ENCODE measurements around the gene PCDHB13. TPM values are rescaled to one million over a fixed set of nuclear protein-coding genes. Genes with fewer than 3 reads are reported as not detected.
"Not testable (repeated sequence)": the region's sequence is repeated elsewhere in the genome, so short reads cannot be mapped to it uniquely, and the experiment has no call there.

PCDHB13 gene
- total RNA-seq, 4 donors from 2014 or later: 3.3 to 9.0 (median 5.0) TPM

DNA sequence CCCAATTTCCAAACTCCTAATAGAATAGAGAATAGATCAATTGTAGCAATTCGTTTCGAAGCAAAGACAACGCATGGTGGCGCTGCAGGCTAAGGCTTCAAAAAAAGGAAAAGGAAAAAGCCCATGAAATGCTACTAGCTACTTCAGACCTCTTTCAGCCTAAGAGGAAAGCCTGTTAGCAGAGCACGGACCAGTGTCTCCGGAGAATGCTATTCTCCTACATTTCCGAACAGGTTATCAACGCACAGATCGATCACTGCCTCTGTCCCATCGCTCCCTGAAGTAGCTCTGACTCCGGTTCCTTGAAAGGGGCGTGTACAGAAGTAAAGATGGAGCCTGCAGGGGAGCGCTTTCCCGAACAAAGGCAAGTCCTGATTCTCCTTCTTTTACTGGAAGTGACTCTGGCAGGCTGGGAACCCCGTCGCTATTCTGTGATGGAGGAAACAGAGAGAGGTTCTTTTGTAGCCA, 31.6 kb downstream of the PCDHB13 start, which contains the start of gene PCDHB15:
Gene PCDHB15, plus strand, starts transcription at position 146 of the 468 bp plus-strand sequence. Its CDS starts 184 bp downstream, at position 330.
- intact Hi-C loops (cut with DNase I; ENCODE audit: low total_unique reads): no loop called here
- TF ChIP-seq, protein P1, sequence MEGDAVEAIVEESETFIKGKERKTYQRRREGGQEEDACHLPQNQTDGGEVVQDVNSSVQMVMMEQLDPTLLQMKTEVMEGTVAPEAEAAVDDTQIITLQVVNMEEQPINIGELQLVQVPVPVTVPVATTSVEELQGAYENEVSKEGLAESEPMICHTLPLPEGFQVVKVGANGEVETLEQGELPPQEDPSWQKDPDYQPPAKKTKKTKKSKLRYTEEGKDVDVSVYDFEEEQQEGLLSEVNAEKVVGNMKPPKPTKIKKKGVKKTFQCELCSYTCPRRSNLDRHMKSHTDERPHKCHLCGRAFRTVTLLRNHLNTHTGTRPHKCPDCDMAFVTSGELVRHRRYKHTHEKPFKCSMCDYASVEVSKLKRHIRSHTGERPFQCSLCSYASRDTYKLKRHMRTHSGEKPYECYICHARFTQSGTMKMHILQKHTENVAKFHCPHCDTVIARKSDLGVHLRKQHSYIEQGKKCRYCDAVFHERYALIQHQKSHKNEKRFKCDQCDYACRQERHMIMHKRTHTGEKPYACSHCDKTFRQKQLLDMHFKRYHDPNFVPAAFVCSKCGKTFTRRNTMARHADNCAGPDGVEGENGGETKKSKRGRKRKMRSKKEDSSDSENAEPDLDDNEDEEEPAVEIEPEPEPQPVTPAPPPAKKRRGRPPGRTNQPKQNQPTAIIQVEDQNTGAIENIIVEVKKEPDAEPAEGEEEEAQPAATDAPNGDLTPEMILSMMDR (IDR thresholded peaks at IDR 0.05): no peak
- TF ChIP-seq POLR2A (IDR thresholded peaks at IDR 0.05): no peak
- DNase-seq (ENCODE audit: low spot score in 2 of 2): no peak
- H3K4me3 ChIP-seq (ENCODE audit: low read depth, poor library complexity, severe bottlenecking): no peak within 1 kb of the TSS
- 10% methylated on average over 12 to 16 of the region's 16 CpGs for WGBS, 2 donors

DNA sequence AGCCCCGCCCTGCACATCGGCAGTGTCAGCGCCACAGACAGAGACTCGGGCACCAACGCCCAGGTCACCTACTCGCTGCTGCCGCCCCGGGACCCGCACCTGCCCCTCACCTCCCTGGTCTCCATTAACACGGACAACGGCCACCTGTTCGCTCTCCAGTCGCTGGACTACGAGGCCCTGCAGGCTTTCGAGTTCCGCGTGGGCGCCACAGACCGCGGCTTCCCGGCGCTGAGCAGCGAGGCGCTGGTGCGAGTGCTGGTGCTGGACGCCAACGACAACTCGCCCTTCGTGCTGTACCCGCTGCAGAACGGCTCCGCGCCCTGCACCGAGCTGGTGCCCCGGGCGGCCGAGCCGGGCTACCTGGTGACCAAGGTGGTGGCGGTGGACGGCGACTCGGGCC, 33.3 kb downstream of the PCDHB13 start:
- intact Hi-C loops (cut with DNase I; ENCODE audit: low total_unique reads); H3K4me3 ChIP-seq (ENCODE audit: low read depth, poor library complexity, severe bottlenecking); DNase-seq (ENCODE audit: low spot score in 2 of 2): not testable (repeated sequence)
- WGBS, 2 donors: 43 to 54% methylated on average over 17 to 30 of the region's 42 CpGs

- 40 to 53% methylated on average over 26 to 27 of the region's 34 CpGs for WGBS, 2 donors
- H3K4me3 ChIP-seq (ENCODE audit: low read depth, poor library complexity, severe bottlenecking); intact Hi-C loops (cut with DNase I; ENCODE audit: low total_unique reads); DNase-seq (ENCODE audit: low spot score in 2 of 2): not testable (repeated sequence)
Observed at GRCh38 chr5:141247434-141247833, 33.7 kb downstream of the PCDHB13 start.

GRCh38 chr5:141250576-141250975, 36.9 kb downstream of the PCDHB13 start:
- intact Hi-C loops (cut with DNase I; ENCODE audit: low total_unique reads): no loop called here
- TF ChIP-seq POLR2A (IDR thresholded peaks at IDR 0.05): no peak
- TF ChIP-seq, protein P1 (IDR thresholded peaks at IDR 0.05): no peak

DNA sequence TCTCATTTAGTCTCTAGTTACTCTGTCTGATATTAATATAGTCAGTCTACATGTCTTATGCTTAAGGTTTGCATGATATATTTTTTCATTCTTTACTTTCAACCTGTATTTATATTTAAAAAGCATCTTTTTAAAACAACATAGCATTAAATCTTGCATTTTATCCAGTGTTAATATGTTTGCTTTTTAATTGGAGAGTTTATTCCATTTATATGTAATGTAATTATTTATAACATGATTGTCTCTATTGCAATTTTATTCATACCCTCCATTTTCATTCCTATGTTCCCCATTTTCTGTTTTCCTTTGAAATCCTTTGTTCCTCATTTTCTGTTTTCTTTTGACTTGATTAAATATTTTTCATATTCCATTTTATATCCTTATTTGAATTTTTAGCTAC, 44.7 kb downstream of the PCDHB13 start:
- intact Hi-C loops (cut with DNase I; ENCODE audit: low total_unique reads): no loop called here
- no peak for TF ChIP-seq POLR2A (IDR thresholded peaks at IDR 0.05)
- TF ChIP-seq, protein P1 (IDR thresholded peaks at IDR 0.05): no peak
- no peak overlapping the region for H3K4me3 ChIP-seq (ENCODE audit: low read depth, poor library complexity, severe bottlenecking)
- DNase-seq (ENCODE audit: low spot score in 2 of 2): no peak

More at GRCh38 chr5:141250576-141250975, 36.9 kb downstream of the PCDHB13 start:
- DNase-seq (ENCODE audit: low spot score in 2 of 2): no peak
- no peak overlapping the region for H3K4me3 ChIP-seq (ENCODE audit: low read depth, poor library complexity, severe bottlenecking)

DNA sequence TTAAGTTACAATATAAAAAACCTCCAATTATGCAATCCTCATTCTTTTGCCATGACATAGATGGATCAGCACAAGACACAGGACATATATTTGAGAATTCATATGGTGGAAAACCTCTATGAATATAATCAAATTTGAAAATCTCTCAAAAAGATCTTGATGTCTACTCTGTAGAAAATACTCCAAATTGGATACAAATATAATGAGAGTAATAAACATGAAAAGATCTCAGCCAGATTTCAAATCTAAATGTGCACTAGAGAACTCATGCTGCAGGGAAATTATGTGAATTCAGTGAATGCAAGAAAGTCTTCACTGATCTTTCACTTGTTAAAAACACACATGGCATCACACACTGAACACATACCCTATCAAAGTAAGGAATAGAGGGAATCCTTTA, 45.2 kb downstream of the PCDHB13 start:
- no peak overlapping the region for H3K4me3 ChIP-seq (ENCODE audit: low read depth, poor library complexity, severe bottlenecking)
- DNase-seq (ENCODE audit: low spot score in 2 of 2): no peak
- intact Hi-C loops (cut with DNase I; ENCODE audit: low total_unique reads): no loop called here
- no peak for TF ChIP-seq POLR2A (IDR thresholded peaks at IDR 0.05)
- TF ChIP-seq, protein P1 (IDR thresholded peaks at IDR 0.05): no peak

DNA sequence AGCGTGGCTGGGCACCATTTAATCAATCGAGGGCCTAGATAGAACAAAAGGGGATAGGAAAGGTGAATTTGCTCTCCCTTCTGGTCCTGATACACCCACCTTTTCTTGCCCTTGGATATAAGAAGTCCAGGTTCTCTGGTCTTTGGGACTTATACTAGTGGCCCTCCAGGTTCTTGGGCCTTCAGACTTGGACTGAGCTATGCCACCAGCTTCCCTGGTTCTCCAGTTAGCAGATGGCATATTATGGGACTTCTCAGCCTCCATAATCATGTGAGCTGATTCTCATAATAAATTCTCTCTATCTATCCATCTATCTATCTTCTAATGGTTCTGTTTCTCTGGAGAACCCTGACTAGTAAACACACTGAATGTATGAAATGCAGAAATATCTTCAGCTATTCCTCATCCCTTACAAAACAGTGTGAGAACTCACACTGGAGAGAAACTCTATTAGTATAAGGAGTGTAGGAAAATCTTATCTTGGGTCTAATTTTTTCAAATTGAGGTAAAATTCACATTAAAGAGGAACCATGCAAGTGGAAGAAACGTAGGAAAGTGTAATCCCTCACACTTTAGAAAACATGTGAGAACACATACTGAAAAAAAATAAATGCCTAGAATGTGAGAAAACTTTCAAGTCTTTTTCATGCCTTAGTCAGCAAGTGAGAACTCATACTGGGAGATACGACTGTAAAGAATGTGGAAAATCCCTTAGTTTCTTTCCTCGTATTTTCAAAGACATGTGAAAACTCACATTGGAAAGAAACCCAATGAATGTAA, 46.9 kb downstream of the PCDHB13 start:
- intact Hi-C loops (cut with DNase I; ENCODE audit: low total_unique reads): no loop called here
- DNase-seq (ENCODE audit: low spot score in 2 of 2): no peak
- 63 to 71% methylated on average over 5 of the region's 5 CpGs for WGBS, 2 donors
- H3K4me3 ChIP-seq (ENCODE audit: low read depth, poor library complexity, severe bottlenecking): no peak overlapping the region
- no peak for TF ChIP-seq POLR2A (IDR thresholded peaks at IDR 0.05)
- TF ChIP-seq, protein P1 (IDR thresholded peaks at IDR 0.05): no peak
